ENCODE results near the gene RNF130.
"Not testable (repeated sequence)": the region's sequence is repeated elsewhere in the genome, so short reads cannot be mapped to it uniquely, and the experiment has no call there.

RNF130 gene

GRCh38 chr5:180021900-180022299, 49.7 kb downstream of the RNF130 start:
- no peak for DNase-seq (ENCODE audit: low read depth in 2 of 3, low spot score in 2 of 3)

- no peak for DNase-seq (ENCODE audit: low read depth in 2 of 3, low spot score in 2 of 3)
These were observed 51.4 kb downstream of the RNF130 start for GRCh38 chr5:180020176-180020575.

GRCh38 chr5:180018347-180019060, 53.1 kb downstream of the RNF130 start:
- no peak for DNase-seq (ENCODE audit: low read depth in 2 of 3, low spot score in 2 of 3)

- not testable (repeated sequence) for DNase-seq (ENCODE audit: low read depth in 2 of 3, low spot score in 2 of 3)
These were observed 56.0 kb downstream of the RNF130 start for GRCh38 chr5:180015523-180015922.

- no peak for DNase-seq (ENCODE audit: low read depth in 2 of 3, low spot score in 2 of 3)
These were observed 57.9 kb downstream of the RNF130 start for GRCh38 chr5:180013678-180014077.

GRCh38 chr5:180012316-180012715, 59.2 kb downstream of the RNF130 start:
- DNase-seq (ENCODE audit: low read depth in 2 of 3, low spot score in 2 of 3) = no peak

GRCh38 chr5:180010636-180011035, 60.9 kb downstream of the RNF130 start:
- no peak for DNase-seq (ENCODE audit: low read depth in 2 of 3, low spot score in 2 of 3)

GRCh38 chr5:180009581-180009980, 62.0 kb downstream of the RNF130 start:
- no peak for DNase-seq (ENCODE audit: low read depth in 2 of 3, low spot score in 2 of 3)

GRCh38 chr5:180008433-180008832, 63.1 kb downstream of the RNF130 start:
- no peak for DNase-seq (ENCODE audit: low read depth in 2 of 3, low spot score in 2 of 3)

GRCh38 chr5:180007582-180007981, 64.0 kb downstream of the RNF130 start:
- no peak for DNase-seq (ENCODE audit: low read depth in 2 of 3, low spot score in 2 of 3)

- DNase-seq (ENCODE audit: low read depth in 2 of 3, low spot score in 2 of 3) = no peak
These were observed 65.4 kb downstream of the RNF130 start for GRCh38 chr5:180006141-180006540.

- no peak for DNase-seq (ENCODE audit: low read depth in 2 of 3, low spot score in 2 of 3)
These were observed 68.4 kb downstream of the RNF130 start for GRCh38 chr5:180003127-180003526.

- DNase-seq (ENCODE audit: low read depth in 2 of 3, low spot score in 2 of 3) = no peak
These were observed 69.8 kb downstream of the RNF130 start for GRCh38 chr5:180001742-180002141.

GRCh38 chr5:180001136-180001535, 70.4 kb downstream of the RNF130 start:
- no peak for DNase-seq (ENCODE audit: low read depth in 2 of 3, low spot score in 2 of 3)

- DNase-seq (ENCODE audit: low read depth in 2 of 3, low spot score in 2 of 3) = no peak
These were observed 73.1 kb downstream of the RNF130 start for GRCh38 chr5:179998485-179998884.

GRCh38 chr5:179994583-179995323, 76.8 kb downstream of the RNF130 start:
- DNase-seq (ENCODE audit: low read depth in 2 of 3, low spot score in 2 of 3) = no peak

- DNase-seq (ENCODE audit: low read depth in 2 of 3, low spot score in 2 of 3) = not testable (repeated sequence)
These were observed 78.7 kb downstream of the RNF130 start for GRCh38 chr5:179992855-179993254.

- no peak for DNase-seq (ENCODE audit: low read depth in 2 of 3, low spot score in 2 of 3)
These were observed 80.5 kb downstream of the RNF130 start for GRCh38 chr5:179991106-179991505.

GRCh38 chr5:179990525-179990924, 81.0 kb downstream of the RNF130 start:
- DNase-seq (ENCODE audit: low read depth in 2 of 3, low spot score in 2 of 3) = not testable (repeated sequence)

- no peak for DNase-seq (ENCODE audit: low read depth in 2 of 3, low spot score in 2 of 3)
These were observed 85.2 kb downstream of the RNF130 start for GRCh38 chr5:179986328-179986727.

GRCh38 chr5:179981636-179982035, 89.9 kb downstream of the RNF130 start:
- no peak for DNase-seq (ENCODE audit: low read depth in 2 of 3, low spot score in 2 of 3)

GRCh38 chr5:179980767-179981166, 90.8 kb downstream of the RNF130 start:
- DNase-seq (ENCODE audit: low read depth in 2 of 3, low spot score in 2 of 3) = no peak

GRCh38 chr5:179978792-179979191, 92.8 kb downstream of the RNF130 start:
- DNase-seq (ENCODE audit: low read depth in 2 of 3, low spot score in 2 of 3) = no peak

Measured in activated CD8-positive, alpha-beta memory T cell treated with anti-CD3 and anti-CD28 coated beads for 48 hours (primary cell).